Activated B cell treated with CpG ODN at 0.5 μM for 24 hours (primary cell): Measurements from ENCODE around the gene GGACT. TPM values are rescaled to one million over a fixed set of nuclear protein-coding genes. Genes with fewer than 3 reads are reported as not detected.

Experiments
- ATAC-seq: fragments of 200-7000 bp; cut with Tn5 transposase; one replicate; pipeline ENCODE4 v1.10.0; 2021; ENCODE audit warnings: low read depth, mild to moderate bottlenecking, moderate library complexity
- CTCF ChIA-PET: fragments of 350-600 bp; sonication (Branson Sonifier 250); formaldehyde crosslinking; loops from one replicate; lab custom pipeline; 2021; ENCODE audit warnings: antibody characterized with exemption; lab: Charles Lee
- POLR2A ChIA-PET: fragments of 350-600 bp; sonication (Branson Sonifier 250); formaldehyde crosslinking; loops from one replicate; lab custom pipeline; 2021; ENCODE audit warnings: antibody characterized with exemption; lab: Charles Lee
- DNase-seq: peaks from one replicate; pipeline ENCODE4 v3.0.0; 2022
- H3K27ac Mint-ChIP-seq: one replicate; pipeline ENCODE4 v1.8.0; 2020; ENCODE audit warnings: mixed read lengths
- H3K27me3 Mint-ChIP-seq: one replicate; pipeline ENCODE4 v1.8.0; 2021; ENCODE audit warnings: mixed read lengths
- H3K36me3 Mint-ChIP-seq: one replicate; pipeline ENCODE4 v1.8.0; 2021; ENCODE audit warnings: low read depth, mixed read lengths
- H3K4me1 Mint-ChIP-seq: one replicate; pipeline ENCODE4 v1.8.0; 2021; ENCODE audit warnings: mixed read lengths
- H3K4me3 Mint-ChIP-seq: one replicate; pipeline ENCODE4 v1.8.0; 2020; ENCODE audit warnings: mild to moderate bottlenecking, mixed read lengths
- H3K9me3 Mint-ChIP-seq: one replicate; pipeline ENCODE4 v1.8.0; 2020; ENCODE audit warnings: mixed read lengths
- intact Hi-C: fragments of 100-400 bp; cut with micrococcal nuclease; formaldehyde crosslinking; loops from one replicate; pipeline ENCODE4 v1.15.1; 2024
- total RNA-seq: library from RNA; stranded (reverse); gene quantifications from 2 replicates; pipeline ENCODE4 v1.2.3, GENCODE V29; 2022
- TF ChIP-seq, protein P1 (sequence below): fragments of 200-600 bp; IDR thresholded peaks from one replicate; pipeline ENCODE4 v1.8.0; 2022; ENCODE audit warnings: antibody characterized with exemption, mild to moderate bottlenecking

GGACT gene
- total RNA-seq, 1 donor from 2014 or later = 6.5 TPM

DNA sequence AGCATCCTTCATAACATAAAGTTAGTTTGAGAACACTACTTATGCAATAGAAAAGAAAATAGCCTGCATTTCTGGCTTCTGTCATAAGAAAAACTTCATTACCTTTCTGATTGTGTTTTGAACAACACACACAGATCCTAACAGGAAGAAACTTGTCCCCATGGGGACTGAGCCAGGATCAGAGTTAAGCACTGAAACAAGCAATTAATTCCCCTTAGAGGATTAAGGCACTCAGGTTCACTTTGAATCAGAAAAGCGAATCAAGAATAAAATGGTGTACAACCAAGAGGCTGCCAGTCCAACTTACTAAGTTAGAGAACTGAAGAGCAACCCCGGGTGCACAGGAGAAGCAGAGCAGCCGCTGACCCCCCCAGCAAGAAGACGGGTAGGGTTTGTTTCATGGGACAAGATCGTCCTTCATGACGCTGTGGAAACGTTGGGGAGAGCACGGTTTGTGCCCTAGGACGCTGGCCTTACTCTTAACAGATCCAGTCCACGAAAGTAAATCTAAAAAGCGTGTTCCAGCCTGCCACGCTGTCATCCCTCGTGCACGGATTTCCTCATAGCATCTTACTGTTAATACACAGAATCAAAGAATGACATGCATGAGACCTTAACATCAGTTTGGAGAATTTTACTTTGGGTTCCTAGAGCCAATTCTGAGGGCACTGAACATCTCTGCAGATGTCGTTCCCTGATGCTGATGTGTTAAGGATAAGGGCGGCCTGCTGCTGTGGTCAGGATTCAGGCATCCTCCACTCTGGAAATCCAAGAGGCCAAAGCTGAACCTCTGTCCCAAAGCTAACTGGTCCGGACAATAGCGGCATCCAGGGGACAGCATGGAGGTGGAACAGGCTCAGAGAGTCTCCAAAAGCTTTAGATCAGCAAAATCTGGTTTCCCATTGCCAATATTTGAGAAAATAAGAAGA lies 46.4 kb downstream of the GGACT start:
- ATAC-seq = no peak
- Mint-ChIP-seq H3K27me3 (no peaks in the 10 kb centered on the region), H3K9me3 (no peaks in the 10 kb centered on the region), H3K4me1 (peaks cover 6% of the 10 kb centered on the region), H3K4me3 (no peak overlapping the region), H3K27ac (no peak overlapping the region), H3K36me3 (peaks cover 7% of the 10 kb centered on the region)
- POLR2A ChIA-PET = no interaction called here
- TF ChIP-seq, protein P1, sequence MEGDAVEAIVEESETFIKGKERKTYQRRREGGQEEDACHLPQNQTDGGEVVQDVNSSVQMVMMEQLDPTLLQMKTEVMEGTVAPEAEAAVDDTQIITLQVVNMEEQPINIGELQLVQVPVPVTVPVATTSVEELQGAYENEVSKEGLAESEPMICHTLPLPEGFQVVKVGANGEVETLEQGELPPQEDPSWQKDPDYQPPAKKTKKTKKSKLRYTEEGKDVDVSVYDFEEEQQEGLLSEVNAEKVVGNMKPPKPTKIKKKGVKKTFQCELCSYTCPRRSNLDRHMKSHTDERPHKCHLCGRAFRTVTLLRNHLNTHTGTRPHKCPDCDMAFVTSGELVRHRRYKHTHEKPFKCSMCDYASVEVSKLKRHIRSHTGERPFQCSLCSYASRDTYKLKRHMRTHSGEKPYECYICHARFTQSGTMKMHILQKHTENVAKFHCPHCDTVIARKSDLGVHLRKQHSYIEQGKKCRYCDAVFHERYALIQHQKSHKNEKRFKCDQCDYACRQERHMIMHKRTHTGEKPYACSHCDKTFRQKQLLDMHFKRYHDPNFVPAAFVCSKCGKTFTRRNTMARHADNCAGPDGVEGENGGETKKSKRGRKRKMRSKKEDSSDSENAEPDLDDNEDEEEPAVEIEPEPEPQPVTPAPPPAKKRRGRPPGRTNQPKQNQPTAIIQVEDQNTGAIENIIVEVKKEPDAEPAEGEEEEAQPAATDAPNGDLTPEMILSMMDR = no peak
- CTCF ChIA-PET = interaction anchor here (1.3 kb wide), 1 partner anchor 28 kb away, joined by 6 read pairs; no protein-coding TSS in a partner anchor
- intact Hi-C loops = loop anchor here (1.0 kb wide), 1 partner anchor 886 kb away; no protein-coding TSS in a partner anchor
- DNase-seq = no peak

DNA sequence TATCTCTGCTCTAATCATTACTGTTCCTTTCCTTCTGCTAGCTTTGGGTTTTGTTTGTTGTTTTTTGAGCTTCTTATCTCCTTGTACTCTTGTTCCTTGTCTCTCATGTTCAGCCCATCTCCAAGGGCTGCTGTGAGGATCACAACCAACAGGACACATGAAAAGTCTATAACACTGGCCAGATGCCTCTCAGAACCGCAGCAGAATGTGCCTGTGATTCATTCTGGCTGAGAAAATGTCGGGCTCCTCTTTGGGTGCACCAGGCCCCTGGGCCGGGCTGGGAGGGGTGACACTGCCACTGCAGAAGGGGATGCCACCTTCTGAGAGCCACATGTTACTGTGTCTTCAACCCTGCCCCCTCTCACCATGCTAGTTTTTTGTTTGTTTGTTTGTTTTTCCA lies 48.0 kb downstream of the GGACT start:
- POLR2A ChIA-PET = no interaction called here
- DNase-seq = no peak

DNA sequence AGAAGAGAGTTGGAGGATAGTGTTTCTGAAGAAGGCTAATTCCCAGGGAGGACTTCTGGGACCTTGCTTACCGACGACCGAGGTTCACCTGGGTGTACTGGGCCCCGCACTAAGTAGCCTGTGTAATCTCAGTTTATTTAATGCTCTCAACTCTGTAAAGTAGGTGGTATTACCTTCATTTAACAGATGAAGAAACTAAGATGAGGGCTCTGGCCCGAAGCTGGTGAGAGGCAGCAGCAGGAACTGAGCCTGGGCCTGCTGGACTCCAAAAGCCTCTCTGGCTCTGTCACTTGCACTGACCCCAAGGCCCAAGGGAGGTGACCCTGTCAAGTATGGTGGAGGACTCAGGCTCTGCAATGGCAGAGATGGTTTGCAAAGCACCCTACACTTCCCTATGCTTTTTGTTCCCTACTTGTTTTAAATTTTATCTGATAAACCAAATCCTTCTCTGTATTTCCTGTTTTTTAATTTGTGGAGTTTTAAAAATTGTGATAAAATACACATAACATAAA lies 50.6 kb downstream of the GGACT start:
- H3K4me3 Mint-ChIP-seq = no peak overlapping the region
- POLR2A ChIA-PET = no interaction called here
- no peak overlapping the region for H3K27ac Mint-ChIP-seq

More for the DNA sequence above, 48.0 kb downstream of the GGACT start:
- Mint-ChIP-seq H3K36me3 (peaks cover 7% of the 10 kb centered on the region), H3K4me1 (peaks cover 6% of the 10 kb centered on the region), H3K27me3 (no peaks in the 10 kb centered on the region), H3K4me3 (no peak overlapping the region), H3K27ac (no peak overlapping the region), H3K9me3 (no peaks in the 10 kb centered on the region)
- TF ChIP-seq, protein P1 = no peak
- intact Hi-C loops = no loop called here
- CTCF ChIA-PET = no interaction called here
- no peak for ATAC-seq

DNA sequence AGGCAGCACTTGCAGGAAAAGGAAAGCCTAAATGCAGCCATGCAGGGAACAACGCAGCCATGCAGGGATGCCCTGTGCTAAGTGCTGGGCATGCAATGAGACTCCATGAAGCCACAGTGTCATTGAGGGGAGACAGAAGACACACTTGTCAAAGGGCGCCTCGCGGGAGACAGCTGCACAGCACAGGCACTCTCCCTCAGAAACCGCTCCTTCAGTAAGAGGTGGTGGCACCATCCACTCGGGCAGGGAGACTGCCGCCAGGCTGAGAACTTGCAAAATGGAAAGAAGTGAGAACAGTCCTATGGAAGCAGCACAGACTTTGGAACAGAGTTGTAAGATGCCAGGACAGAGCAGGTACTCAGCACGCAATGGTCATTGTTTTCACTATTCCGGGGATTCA lies 51.1 kb downstream of the GGACT start:
- H3K36me3 Mint-ChIP-seq = peaks cover 7% of the 10 kb centered on the region
- H3K4me1 Mint-ChIP-seq = peaks cover 1% of the 10 kb centered on the region
- H3K27ac Mint-ChIP-seq = no peak overlapping the region
- H3K9me3 Mint-ChIP-seq = no peaks in the 10 kb centered on the region
- intact Hi-C loops = no loop called here
- ATAC-seq (no peak), DNase-seq (no peak)
- ChIA-PET POLR2A (no interaction called here), CTCF (no interaction called here)
- TF ChIP-seq, protein P1 = no peak
- no peak overlapping the region for H3K4me3 Mint-ChIP-seq
- no peaks in the 10 kb centered on the region for H3K27me3 Mint-ChIP-seq

More for the DNA sequence above, 50.6 kb downstream of the GGACT start:
- intact Hi-C loops = no loop called here
- Mint-ChIP-seq H3K36me3 (peaks cover 7% of the 10 kb centered on the region), H3K4me1 (peaks cover 6% of the 10 kb centered on the region), H3K9me3 (no peaks in the 10 kb centered on the region), H3K27me3 (no peaks in the 10 kb centered on the region)
- ATAC-seq (no peak), DNase-seq (no peak)
- CTCF ChIA-PET = no interaction called here
- TF ChIP-seq, protein P1 = no peak

DNA sequence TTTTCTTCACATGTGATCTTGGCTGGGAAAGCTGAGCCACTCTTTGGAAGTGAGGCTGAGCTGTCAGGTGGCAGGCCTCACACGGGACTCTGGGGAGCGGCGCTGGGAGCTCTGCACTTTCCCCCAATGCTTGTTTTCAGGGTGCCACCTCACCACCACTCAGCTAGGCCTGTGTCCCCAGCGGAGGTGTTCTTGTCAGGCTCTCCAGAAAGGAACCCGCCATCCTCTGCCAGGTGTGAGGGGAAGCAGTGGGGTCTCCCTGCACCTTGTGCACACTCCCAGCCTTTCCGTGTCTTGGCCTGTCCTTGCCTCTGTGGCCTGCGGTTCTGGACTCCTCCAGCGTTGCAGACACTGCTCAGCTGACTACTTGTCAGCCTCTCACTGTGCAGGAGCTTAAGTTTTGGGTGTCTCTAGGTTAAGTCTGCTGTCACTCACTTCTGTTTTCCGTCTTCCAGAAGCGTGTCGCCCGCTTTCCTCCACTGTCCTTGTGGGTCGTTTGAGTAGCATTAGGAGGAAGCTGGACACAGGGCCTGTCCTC lies 51.9 kb downstream of the GGACT start:
- H3K36me3 Mint-ChIP-seq = peaks cover 7% of the 10 kb centered on the region
- ChIA-PET CTCF (interaction anchor here (1.1 kb wide), 1 partner anchor 880 kb away, joined by 3 read pairs; no protein-coding TSS in a partner anchor), POLR2A (no interaction called here)
- no peaks in the 10 kb centered on the region for H3K27me3 Mint-ChIP-seq
- intact Hi-C loops = no loop called here
- H3K9me3 Mint-ChIP-seq = no peaks in the 10 kb centered on the region
- no peak for DNase-seq
- H3K27ac Mint-ChIP-seq = no peak overlapping the region
- no peak overlapping the region for H3K4me3 Mint-ChIP-seq
- H3K4me1 Mint-ChIP-seq = no peaks in the 10 kb centered on the region
- no peak for ATAC-seq
- TF ChIP-seq, protein P1 = no peak
